SK-N-SH treated with all-trans-retinoic acid at 6 μM for 48 hours (cell line): ENCODE measurements around the gene ERN2.

Experiments
- ARNTL ChIP-seq: fragments of 450-650 bp; formaldehyde crosslinking; IDR thresholded peaks from 2 replicates; pipeline ENCODE4 v1.5.0; 2020; ENCODE audit warnings: low read depth, mild to moderate bottlenecking, moderate library complexity, borderline replicate concordance
- BACH2 ChIP-seq: fragments of 250-450 bp; sonication (Bioruptor Pico); IDR thresholded peaks from 2 replicates; pipeline ENCODE4 v1.9.0; 2021; ENCODE audit warnings: mild to moderate bottlenecking, borderline replicate concordance
- GLIS3 ChIP-seq: fragments of 250-450 bp; sonication (Bioruptor Pico); IDR thresholded peaks from 2 replicates; pipeline ENCODE4 v1.5.0; 2020; ENCODE audit warnings: mild to moderate bottlenecking, moderate library complexity
- ISL1 ChIP-seq: fragments of 250-450 bp; sonication (Bioruptor Pico); IDR thresholded peaks from 2 replicates; pipeline ENCODE4 v2.1.2; 2022; ENCODE audit warnings: mild to moderate bottlenecking, moderate library complexity
- PPARA ChIP-seq: fragments of 250-450 bp; sonication (Bioruptor Pico); IDR thresholded peaks from 2 replicates; pipeline ENCODE4 v1.5.0; 2020; ENCODE audit warnings: mild to moderate bottlenecking, borderline replicate concordance
- RARB ChIP-seq: fragments of 250-450 bp; sonication (Bioruptor Pico); IDR thresholded peaks from 2 replicates; pipeline ENCODE4 v1.8.0; 2021; ENCODE audit warnings: mild to moderate bottlenecking, moderate library complexity
- SNAI2 ChIP-seq: fragments of 250-450 bp; sonication (Bioruptor Pico); IDR thresholded peaks from 2 replicates; pipeline ENCODE4 v1.5.0; 2020; ENCODE audit warnings: mild to moderate bottlenecking, moderate library complexity
- TCF4 ChIP-seq: fragments of 250-450 bp; sonication (Bioruptor Pico); IDR thresholded peaks from 2 replicates; pipeline ENCODE4 v1.8.0; 2021; ENCODE audit warnings: mild to moderate bottlenecking, moderate library complexity, borderline replicate concordance
- ZFP3 ChIP-seq: fragments of 250-450 bp; sonication (Bioruptor Pico); IDR thresholded peaks from 2 replicates; pipeline ENCODE4 v1.5.0; 2020; ENCODE audit warnings: mild to moderate bottlenecking, moderate library complexity
- ZFP30 ChIP-seq: fragments of 450-650 bp; formaldehyde crosslinking; IDR thresholded peaks from 2 replicates; pipeline ENCODE4 v1.5.0; 2022; ENCODE audit warnings: mild to moderate bottlenecking, moderate library complexity
- ZNF565 ChIP-seq: fragments of 450-650 bp; formaldehyde crosslinking; conservative IDR thresholded peaks from 2 replicates; pipeline ENCODE4 v1.5.0; 2020; ENCODE audit warnings: low read depth, mild to moderate bottlenecking, moderate library complexity
- TF ChIP-seq, protein P1 (sequence below): fragments of 250-450 bp; sonication (Bioruptor Pico); IDR thresholded peaks from 2 replicates; pipeline ENCODE4 v1.8.0; 2020; ENCODE audit warnings: mild to moderate bottlenecking, moderate library complexity, borderline replicate concordance
- TF ChIP-seq, protein P2 (sequence below): fragments of 250-450 bp; sonication (Bioruptor Pico); IDR thresholded peaks from 2 replicates; pipeline ENCODE4 v1.5.1; 2020; ENCODE audit warnings: low read depth, mild to moderate bottlenecking, moderate library complexity

DNA sequence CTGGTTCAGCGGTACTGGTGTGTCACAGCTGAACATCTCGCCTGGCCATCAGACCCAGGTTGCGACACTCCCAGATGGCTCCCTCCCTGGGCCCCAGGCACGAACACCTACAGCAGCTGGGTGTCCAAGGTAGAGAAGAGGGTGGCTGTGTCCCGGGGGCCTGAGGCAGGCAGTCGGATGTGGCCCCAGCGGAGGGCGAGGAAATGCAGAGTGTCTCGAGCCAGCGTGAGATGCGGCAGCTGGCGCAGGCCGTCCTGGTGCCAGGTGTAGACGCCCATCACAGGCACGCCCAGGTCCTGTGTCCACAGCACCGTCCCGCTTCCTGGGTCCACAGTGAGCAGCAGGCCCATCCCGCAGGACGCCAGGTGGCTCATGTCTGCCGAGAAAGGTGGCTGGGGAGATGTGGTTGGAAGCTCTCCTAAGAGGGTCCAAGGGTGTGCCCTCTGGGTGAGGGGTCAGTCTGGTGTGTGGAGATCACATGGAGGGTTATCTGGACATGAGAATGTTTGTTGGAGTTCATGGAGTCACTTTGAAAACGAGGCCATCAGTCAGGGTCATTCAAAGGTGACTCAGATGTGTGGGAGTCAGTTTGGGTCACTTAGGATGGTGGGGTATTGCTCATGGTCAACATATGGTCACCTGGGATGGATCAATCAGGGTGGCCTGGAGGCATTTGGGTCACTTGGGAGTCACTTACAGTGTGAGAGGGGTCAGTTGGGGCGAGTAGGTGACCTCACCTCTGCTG is 8.1 kb downstream of the ERN2 start:
- TF ChIP-seq ARNTL (CRISPR knock-in tag): no peak
- no peak for TF ChIP-seq ZNF565 (CRISPR knock-in tag)
- TF ChIP-seq TCF4: no peak
- TF ChIP-seq PPARA (CRISPR knock-in tag): no peak
- TF ChIP-seq RARB (CRISPR knock-in tag): no peak
- TF ChIP-seq, protein P1, sequence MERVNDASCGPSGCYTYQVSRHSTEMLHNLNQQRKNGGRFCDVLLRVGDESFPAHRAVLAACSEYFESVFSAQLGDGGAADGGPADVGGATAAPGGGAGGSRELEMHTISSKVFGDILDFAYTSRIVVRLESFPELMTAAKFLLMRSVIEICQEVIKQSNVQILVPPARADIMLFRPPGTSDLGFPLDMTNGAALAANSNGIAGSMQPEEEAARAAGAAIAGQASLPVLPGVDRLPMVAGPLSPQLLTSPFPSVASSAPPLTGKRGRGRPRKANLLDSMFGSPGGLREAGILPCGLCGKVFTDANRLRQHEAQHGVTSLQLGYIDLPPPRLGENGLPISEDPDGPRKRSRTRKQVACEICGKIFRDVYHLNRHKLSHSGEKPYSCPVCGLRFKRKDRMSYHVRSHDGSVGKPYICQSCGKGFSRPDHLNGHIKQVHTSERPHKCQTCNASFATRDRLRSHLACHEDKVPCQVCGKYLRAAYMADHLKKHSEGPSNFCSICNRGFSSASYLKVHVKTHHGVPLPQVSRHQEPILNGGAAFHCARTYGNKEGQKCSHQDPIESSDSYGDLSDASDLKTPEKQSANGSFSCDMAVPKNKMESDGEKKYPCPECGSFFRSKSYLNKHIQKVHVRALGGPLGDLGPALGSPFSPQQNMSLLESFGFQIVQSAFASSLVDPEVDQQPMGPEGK (CRISPR knock-in tag): no peak
- TF ChIP-seq BACH2 (CRISPR knock-in tag): no peak
- no peak for TF ChIP-seq ZFP30
- TF ChIP-seq SNAI2 (CRISPR knock-in tag): no peak
- TF ChIP-seq, protein P2, sequence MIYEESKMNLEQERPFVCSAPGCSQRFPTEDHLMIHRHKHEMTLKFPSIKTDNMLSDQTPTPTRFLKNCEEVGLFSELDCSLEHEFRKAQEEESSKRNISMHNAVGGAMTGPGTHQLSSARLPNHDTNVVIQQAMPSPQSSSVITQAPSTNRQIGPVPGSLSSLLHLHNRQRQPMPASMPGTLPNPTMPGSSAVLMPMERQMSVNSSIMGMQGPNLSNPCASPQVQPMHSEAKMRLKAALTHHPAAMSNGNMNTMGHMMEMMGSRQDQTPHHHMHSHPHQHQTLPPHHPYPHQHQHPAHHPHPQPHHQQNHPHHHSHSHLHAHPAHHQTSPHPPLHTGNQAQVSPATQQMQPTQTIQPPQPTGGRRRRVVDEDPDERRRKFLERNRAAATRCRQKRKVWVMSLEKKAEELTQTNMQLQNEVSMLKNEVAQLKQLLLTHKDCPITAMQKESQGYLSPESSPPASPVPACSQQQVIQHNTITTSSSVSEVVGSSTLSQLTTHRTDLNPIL: no peak
- TF ChIP-seq GLIS3 (CRISPR knock-in tag): no peak
- no peak for TF ChIP-seq ISL1
- no peak for TF ChIP-seq ZFP3 (CRISPR knock-in tag)
